ENCODE results near the gene TTPAL.

TTPAL gene

DNA sequence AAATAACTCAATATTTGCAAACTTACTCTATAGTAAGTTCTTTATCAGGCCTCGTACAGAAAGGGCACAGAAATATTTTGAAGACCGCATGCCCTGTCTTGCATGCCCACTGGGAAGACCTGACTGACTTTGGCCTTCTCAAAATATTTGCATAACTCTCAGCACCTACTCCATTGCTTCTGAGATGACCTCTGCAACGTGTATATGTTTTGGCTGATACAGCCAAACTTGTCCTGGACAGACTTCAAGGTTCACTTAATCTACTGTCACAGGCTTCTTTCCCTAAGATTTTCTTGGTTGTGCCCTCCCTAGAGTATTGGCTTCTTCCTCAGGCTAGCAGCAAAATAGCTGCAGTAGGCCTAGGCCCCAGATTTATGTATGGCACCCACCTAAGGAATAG, 67.7 kb downstream of the TTPAL start:
- DNase-seq = no peak
